Neural crest cell (in vitro differentiated cells): ENCODE data around the gene MUC16. TPM values are rescaled to one million over a fixed set of nuclear protein-coding genes. Genes with fewer than 3 reads are reported as not detected.

Experiments
- DNase-seq: peaks from one replicate; pipeline ENCODE4 v3.0.0; 2021; ENCODE audit warnings: low read depth, mixed read lengths, low spot score
- H3K27ac Mint-ChIP-seq: one replicate; pipeline ENCODE4 v1.8.0; 2021; ENCODE audit warnings: mild to moderate bottlenecking, mixed read lengths; ENCODE audit not compliant: unreplicated experiment
- H3K27me3 Mint-ChIP-seq: 2 replicates; pipeline ENCODE4 v1.8.0; 2021; ENCODE audit warnings: low read depth, mild to moderate bottlenecking, mixed read lengths
- H3K36me3 Mint-ChIP-seq: 2 replicates; pipeline ENCODE4 v1.8.0; 2021; ENCODE audit warnings: low read depth, mild to moderate bottlenecking, mixed read lengths
- H3K4me1 Mint-ChIP-seq: 2 replicates; pipeline ENCODE4 v1.8.0; 2021; ENCODE audit warnings: mixed read lengths
- H3K4me3 Mint-ChIP-seq: one replicate; pipeline ENCODE4 v1.8.0; 2021; ENCODE audit warnings: mild to moderate bottlenecking, mixed read lengths
- H3K9me3 Mint-ChIP-seq: 2 replicates; pipeline ENCODE4 v1.8.0; 2021; ENCODE audit warnings: mixed read lengths
- CTCF ChIP-seq: fragments of 200-600 bp; sonication (generic); conservative IDR thresholded peaks from 2 replicates; pipeline ENCODE4 v1.5.0; 2021; ENCODE audit warnings: antibody characterized with exemption, mild to moderate bottlenecking
- total RNA-seq: library from RNA; stranded (reverse); gene quantifications from 2 replicates; pipeline ENCODE4 v1.2.1, GENCODE V29; 2021

The MUC16 gene
- total RNA-seq, 1 donor from 2014 or later: 0.02 TPM

GRCh38 chr19:9041023-9041422 is 30.8 kb upstream of the MUC16 start:
- Mint-ChIP-seq H3K27ac (no peak overlapping the region), H3K4me3 (no peak overlapping the region), H3K36me3 (no peaks in the 10 kb centered on the region), H3K9me3 (no peaks in the 10 kb centered on the region), H3K4me1 (no peaks in the 10 kb centered on the region), H3K27me3 (peaks cover 27% of the 10 kb centered on the region)
- no peak for TF ChIP-seq CTCF
- DNase-seq: no peak

GRCh38 chr19:9040131-9040530 is 29.9 kb upstream of the MUC16 start:
- Mint-ChIP-seq H3K4me3 (no peak overlapping the region), H3K4me1 (no peaks in the 10 kb centered on the region), H3K27ac (no peak overlapping the region), H3K36me3 (no peaks in the 10 kb centered on the region), H3K27me3 (peaks cover 32% of the 10 kb centered on the region), H3K9me3 (no peaks in the 10 kb centered on the region)
- no peak for TF ChIP-seq CTCF
- DNase-seq: no peak

GRCh38 chr19:9039728-9040127 is 29.5 kb upstream of the MUC16 start:
- no peak for DNase-seq
- TF ChIP-seq CTCF: no peak
- no peak overlapping the region for H3K27ac Mint-ChIP-seq
- no peaks in the 10 kb centered on the region for H3K36me3 Mint-ChIP-seq
- no peak overlapping the region for H3K4me3 Mint-ChIP-seq
- H3K27me3 Mint-ChIP-seq: peaks cover 33% of the 10 kb centered on the region
- no peaks in the 10 kb centered on the region for H3K4me1 Mint-ChIP-seq
- H3K9me3 Mint-ChIP-seq: no peaks in the 10 kb centered on the region

- DNase-seq: no peak
- Mint-ChIP-seq H3K4me1 (no peaks in the 10 kb centered on the region), H3K27me3 (peaks cover 39% of the 10 kb centered on the region), H3K27ac (no peak overlapping the region), H3K4me3 (no peak overlapping the region), H3K9me3 (no peaks in the 10 kb centered on the region), H3K36me3 (no peaks in the 10 kb centered on the region)
- no peak for TF ChIP-seq CTCF
These were observed 27.3 kb upstream of the MUC16 start for GRCh38 chr19:9037400-9038062.

- peaks cover 50% of the 10 kb centered on the region for H3K27me3 Mint-ChIP-seq
- no peak for TF ChIP-seq CTCF
- H3K27ac Mint-ChIP-seq: no peak overlapping the region
These were observed 22.0 kb upstream of the MUC16 start for GRCh38 chr19:9032136-9032631.

More at GRCh38 chr19:9032136-9032631, 22.0 kb upstream of the MUC16 start:
- Mint-ChIP-seq H3K4me1 (no peaks in the 10 kb centered on the region), H3K36me3 (no peaks in the 10 kb centered on the region), H3K9me3 (no peaks in the 10 kb centered on the region), H3K4me3 (no peak overlapping the region)
- no peak for DNase-seq
